Umbilical cord (tissue), 2 donors: Measurements from ENCODE around the gene AXIN1. TPM values are rescaled to one million over a fixed set of nuclear protein-coding genes. Genes with fewer than 3 reads are reported as not detected.
"Not testable (repeated sequence)": the region's sequence is repeated elsewhere in the genome, so short reads cannot be mapped to it uniquely, and the experiment has no call there.

Experiments
- DNase-seq: peaks from one replicate; pipeline ENCODE4 v3.0.0-alpha.2; 2015; ENCODE audit warnings: low spot score
- total RNA-seq: library from RNA; depleted of rRNA; stranded (reverse); fragments of >200 nt; gene quantifications from one replicate; pipeline ENCODE4 v1.2.3, GENCODE V29; 2014; ENCODE audit warnings: low replicate concordance; ENCODE audit not compliant: insufficient read depth

Gene AXIN1
- total RNA-seq, 1 donor from 2014 or later: 17.3 TPM

GRCh38 chr16:334164-334832, 18.2 kb downstream of the AXIN1 start:
- DNase-seq: not testable (repeated sequence)

- peak; percentile 23 for DNase-seq
These were observed 19.0 kb downstream of the AXIN1 start for GRCh38 chr16:333406-334094.

- peak; percentile 70 for DNase-seq
These were observed 21.2 kb downstream of the AXIN1 start for GRCh38 chr16:331181-331814.

DNA sequence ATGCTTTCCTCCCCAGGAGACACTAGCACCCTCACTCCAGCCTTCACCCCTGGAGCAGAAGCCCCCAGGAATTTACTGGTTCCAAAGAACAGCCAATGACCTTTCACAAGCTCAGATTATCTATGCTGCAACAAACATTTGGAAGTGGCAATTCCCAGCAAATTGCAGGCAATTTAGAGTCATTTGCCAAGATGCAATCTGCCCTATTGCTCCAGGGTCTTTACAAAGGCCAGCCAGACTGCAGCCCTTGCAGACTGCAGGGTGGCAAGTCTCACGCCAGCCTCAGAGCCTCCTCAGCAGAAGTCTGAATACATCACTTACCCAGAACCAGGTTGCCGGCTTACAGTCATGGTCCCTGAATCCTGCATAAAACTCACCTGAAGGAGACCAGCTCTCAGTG, 21.8 kb downstream of the AXIN1 start:
- no peak for DNase-seq

GRCh38 chr16:325375-326145, 27.0 kb downstream of the AXIN1 start:
- DNase-seq: no peak

DNA sequence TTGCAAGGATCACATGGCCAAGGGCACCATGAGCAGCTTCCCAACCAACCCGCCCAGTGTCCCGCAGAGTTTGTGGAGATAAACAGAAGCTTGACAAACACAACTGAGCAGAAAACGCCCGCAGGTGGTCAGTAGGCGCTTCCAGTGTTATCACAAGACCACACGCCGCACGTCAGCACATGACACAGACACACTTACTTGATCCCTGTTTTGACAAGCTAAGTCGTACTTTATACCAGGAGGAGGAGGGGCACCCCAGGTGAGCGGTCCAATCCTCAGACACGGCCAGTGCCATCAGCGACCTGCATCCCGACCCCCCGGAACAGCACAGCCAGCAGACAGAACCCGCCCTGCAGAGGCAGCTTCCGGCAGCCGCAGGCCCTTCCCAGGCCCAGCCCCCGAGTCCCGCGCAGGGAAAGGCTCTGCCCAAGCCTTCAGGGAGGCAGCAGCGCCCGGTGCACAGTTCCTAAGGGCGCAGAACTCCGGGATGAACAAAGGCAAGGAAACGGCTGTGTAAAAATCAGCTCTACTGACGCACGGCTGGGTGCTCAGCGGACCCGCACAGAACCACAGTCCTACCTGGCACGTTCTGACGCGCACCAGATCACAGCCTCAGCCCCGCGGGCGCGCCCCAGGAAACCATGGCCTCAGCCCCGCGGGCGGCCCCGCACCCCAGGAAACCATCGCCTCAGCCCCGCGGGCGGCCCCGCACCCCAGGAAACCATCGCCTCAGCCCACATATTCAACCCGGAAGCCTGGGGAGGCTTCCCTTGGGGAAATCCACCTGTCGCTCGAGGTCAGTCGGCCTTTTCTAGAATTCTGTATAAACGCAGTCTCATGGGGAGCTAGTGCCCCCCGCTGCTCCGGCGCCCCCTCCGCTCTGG, 27.8 kb downstream of the AXIN1 start:
- DNase-seq: no peak

GRCh38 chr16:324201-324450, 28.4 kb downstream of the AXIN1 start:
- DNase-seq: no peak

DNA sequence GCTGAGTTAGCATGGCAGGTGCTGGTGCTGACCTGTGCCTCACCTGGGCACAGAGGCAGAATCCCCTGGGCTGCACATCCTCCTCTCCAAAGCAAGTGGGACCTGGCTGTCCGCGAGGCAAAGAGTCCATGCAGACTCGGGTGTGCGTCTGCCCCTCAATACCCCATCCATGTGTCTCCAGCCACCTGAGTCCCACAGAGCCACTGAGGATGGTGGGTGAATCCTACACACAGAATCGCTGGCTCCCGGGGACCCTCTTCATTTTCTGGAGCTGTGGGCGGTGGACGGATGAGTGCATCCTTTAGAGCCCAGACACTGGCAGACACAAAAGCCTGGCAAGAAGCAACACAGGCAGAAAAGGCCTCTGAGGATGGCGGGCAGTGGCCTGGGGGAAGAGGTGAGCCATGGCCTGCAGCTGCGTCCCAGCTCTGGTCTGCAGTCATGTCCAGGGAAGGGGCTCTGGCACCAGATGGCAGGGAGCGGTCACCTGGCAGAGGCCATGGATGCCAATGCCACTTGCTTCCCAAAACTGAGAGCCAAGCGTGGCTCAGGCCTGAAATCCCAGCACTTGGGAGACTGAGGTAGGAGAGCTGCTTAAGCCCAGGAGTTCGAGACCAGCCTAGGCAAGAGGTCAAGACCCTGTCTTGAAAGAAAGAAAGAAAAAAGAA, 29.9 kb downstream of the AXIN1 start:
- DNase-seq: no peak

GRCh38 chr16:321532-321931, 31.0 kb downstream of the AXIN1 start:
- no peak for DNase-seq

GRCh38 chr16:320206-320605, 32.3 kb downstream of the AXIN1 start:
- no peak for DNase-seq

GRCh38 chr16:318628-319027, 33.9 kb downstream of the AXIN1 start:
- no peak for DNase-seq

DNA sequence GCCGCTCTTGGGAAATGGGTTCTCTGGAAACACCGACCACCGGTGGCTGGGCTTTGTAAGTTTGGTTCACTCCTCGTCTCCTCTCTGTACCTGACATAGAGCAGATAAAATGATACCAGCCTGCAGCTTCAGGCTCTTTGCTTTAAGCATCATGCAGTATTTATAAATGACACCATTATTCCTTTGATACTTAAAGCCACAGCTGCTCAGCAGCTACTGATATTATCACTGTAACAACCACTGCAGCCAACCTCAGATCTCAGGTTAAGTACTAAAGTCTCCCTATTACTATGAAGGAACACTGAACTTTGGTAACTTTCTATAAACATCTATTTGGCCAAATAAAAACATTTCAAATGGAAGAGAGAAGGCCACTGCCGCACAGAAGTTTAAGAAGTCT, 34.9 kb downstream of the AXIN1 start:
- DNase-seq: no peak

DNA sequence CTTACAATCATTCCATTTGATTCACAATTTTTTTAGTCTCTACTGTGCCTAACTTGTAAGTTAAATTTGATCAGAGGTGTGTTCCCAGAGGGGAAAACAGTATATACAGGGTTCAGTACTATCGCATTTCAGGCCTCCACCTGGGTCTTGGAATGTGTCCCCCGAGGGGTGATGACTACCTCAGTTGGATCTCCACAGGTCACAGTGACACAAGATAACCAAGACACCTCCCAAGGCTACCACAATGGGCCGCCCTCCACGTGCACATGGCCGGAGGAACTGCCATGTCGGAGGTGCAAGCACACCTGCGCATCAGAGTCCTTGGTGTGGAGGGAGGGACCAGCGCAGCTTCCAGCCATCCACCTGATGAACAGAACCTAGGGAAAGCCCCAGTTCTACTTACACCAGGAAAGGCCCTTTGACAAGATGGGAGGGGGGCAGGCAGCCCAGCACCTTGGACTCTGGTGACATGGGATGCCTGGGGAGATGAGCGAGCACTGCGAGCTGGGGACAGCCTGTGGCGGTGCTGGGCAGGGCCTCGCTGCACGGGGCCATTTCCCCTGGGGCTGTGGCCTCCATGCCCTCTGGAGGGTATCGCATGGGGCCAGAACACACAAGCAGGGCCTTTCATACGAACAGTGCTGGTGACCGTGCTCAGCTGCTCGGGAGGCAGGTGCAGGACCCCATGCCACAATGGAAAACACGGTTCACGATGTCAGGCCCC, 35.6 kb downstream of the AXIN1 start:
- no peak for DNase-seq

DNA sequence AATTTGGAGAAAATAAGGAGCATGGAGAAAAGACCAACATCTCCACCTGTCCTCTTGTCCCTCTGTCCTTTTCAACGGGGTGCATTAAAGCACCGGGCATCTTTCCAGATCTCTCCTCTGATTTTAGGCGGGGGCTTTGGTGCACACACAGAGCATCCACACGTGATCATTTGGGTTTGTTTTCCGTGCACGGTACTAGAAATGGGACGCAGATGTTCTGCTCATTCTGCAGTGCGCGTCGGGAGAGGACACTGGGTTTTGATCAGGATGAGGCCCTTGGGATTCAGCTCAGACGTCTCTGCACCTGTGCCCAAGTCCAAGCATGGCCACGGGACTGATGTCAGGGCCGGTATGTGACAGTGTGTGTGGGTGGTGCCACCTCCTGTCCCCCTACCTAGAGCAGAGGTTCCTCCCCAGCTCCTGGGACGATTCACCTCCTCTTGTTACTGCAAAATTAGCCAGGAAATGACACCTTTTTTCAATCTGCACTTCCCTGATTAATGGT, 37.7 kb downstream of the AXIN1 start:
- no peak for DNase-seq

- DNase-seq: no peak
These were observed 38.2 kb downstream of the AXIN1 start for GRCh38 chr16:314351-314750.

GRCh38 chr16:311725-312124, 40.8 kb downstream of the AXIN1 start:
- DNase-seq: no peak

DNA sequence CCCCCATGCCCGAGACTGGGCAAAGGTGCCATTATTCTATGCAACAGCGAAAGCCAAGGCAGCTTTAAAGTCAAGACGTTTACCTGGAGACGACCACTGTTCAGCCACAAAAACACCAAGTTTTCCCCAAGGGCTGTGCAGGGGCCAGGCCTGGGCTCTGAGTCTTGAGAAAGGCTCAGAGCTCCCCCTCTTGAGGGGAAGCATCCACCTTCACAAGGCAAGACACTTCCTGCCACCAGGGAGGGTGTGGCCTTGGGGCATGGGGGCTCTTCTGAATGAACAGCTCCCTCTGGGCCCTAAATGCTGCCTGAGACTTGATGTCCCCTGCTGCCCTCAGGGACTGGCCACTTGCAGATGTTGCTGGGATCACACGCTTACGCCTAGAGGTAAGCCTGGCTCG, 43.0 kb downstream of the AXIN1 start:
- DNase-seq: no peak

GRCh38 chr16:307691-308312, 44.7 kb downstream of the AXIN1 start:
- no peak for DNase-seq

- DNase-seq: no peak
These were observed 45.6 kb downstream of the AXIN1 start for GRCh38 chr16:306911-307370.
